Measurements from ENCODE around the gene PALS2.

The PALS2 gene

DNA sequence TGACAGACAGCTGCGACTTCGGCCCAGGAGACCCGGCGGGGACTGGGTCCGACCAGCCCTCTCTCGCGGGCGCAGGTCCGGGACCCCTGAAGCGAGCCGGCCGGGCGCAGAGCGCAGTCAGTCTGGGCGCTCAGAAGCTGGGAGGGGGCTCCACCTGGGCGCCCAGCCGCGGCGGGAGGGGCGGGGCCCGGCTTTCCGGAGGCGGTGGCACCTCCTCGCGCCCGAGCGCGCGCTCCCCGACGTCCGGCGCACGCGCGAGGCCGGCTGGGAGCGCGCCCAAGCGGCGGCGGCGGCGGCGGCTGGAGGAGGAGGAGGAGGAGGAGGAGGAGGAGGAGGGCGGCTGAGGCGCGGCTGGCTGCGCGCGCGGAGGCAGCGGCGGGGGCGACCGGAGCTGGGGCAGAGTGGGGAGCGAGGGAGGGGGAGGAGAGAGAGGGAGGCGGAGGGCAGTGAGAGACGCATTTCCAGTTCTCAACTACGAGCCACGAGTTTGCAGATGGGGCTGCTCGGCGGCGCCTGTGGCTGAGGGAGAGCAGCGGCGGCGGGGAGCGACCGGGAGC, at the start of gene PALS2:
Gene PALS2 (plus strand): TSS at position 456 of the 557 bp plus-strand sequence. CDS start 50,216 bp downstream, outside the sequence.
- peak; percentile 71 for DNase-seq

GRCh38 chr7:24531255-24531654, 42.0 kb upstream of the PALS2 start:
- no peak for DNase-seq

- DNase-seq, result no peak
These were observed 36.6 kb upstream of the PALS2 start for GRCh38 chr7:24536682-24537081.

GRCh38 chr7:24540956-24541355, 32.3 kb upstream of the PALS2 start:
- DNase-seq, result no peak

DNA sequence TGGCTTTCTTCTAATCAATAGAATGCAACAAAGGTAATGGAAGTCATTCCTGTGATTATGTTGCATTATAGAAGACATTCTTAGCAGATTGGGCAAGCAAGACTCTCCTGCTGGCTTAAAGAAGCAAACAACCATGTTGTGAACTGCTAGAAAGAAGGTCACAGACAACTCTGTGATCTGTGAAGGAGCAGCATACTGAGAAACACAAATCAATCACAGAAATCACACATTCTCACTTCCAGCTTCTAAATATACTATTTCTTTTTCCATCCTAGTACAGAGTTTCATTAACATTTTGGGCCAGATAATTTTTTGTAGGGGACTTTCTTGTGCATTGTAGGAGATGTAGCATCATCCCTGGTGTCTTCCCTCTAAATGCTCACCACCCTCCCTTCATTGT, 28.0 kb upstream of the PALS2 start:
- no peak for DNase-seq

- DNase-seq, result no peak
These were observed 24.9 kb upstream of the PALS2 start for GRCh38 chr7:24548390-24548789.

- no peak for DNase-seq
These were observed 23.3 kb upstream of the PALS2 start for GRCh38 chr7:24549991-24550390.

- DNase-seq, result no peak
These were observed 18.1 kb upstream of the PALS2 start for GRCh38 chr7:24555184-24555583.

GRCh38 chr7:24555719-24556118, 17.5 kb upstream of the PALS2 start:
- DNase-seq, result no peak

DNA sequence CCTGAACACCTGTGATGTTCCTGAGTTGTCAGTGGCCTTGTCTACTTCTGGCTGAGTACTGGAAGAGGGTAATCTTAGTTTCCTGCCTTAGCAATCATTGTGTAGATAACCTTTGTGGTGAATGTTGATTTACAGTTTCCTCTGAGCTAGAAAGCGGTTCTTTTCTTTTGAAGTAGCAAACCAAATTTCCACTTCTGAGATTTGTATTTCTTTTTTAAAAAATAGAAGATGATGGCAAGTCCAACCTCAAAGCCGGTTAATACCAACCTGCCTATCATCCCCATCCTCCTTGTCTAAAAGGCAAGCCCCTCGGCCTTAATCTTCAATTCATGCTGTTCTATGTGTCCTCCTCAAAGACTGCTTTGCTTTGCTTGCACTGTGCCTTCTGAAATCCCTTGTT, 12.5 kb upstream of the PALS2 start:
- no peak for DNase-seq

- no peak for DNase-seq
These were observed 7.0 kb upstream of the PALS2 start for GRCh38 chr7:24566274-24566673.

DNA sequence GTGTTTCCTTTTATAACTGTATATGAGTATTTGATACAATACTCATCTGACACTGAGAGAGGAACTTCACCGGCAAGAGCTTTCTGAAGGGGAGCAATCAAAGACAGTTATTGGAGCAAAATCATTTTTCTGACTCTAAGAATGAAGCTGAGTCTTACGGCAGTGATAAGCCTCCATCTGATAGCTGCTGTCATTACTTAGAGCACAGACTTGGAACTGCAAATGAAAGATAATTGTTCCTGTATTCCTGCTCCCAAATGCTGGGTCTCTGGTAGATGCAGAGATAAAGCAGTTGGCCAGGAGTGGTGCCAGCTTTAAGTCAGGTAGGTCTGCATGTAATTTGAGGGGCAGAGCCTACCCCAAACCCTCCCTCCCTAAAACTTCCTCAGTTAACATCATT, 2.3 kb upstream of the PALS2 start:
- no peak for DNase-seq

GRCh38 chr7:24572016-24572392, 1.2 kb upstream of the PALS2 start:
- no peak for DNase-seq

GRCh38 chr7:24572393-24572996, 757 bp upstream of the PALS2 start:
- DNase-seq, result no peak

GRCh38 chr7:24573554-24574338, 494 bp downstream of the PALS2 start:
- DNase-seq, result peak; percentile 42

DNA sequence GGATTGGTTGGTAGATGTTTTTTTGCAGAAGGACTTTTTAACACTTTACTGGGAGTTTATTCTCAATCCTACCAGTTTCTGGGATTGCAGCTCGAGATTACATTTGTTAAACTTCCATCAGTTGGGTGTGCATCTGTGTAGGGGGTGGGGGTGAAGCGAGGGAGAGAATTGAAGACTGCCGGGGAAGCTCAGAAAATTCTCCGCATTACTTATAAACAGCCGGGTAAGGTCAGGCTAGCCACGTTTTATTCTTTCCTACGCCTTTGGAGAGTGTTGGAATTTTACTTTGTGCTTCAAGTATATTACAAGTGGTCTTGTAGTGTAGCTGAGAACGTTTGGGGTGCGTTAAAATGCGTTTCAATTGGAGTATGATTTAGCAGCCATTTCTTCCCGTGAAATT, 1.1 kb downstream of the PALS2 start:
- DNase-seq, result no peak

- DNase-seq, result no peak
These were observed 1.7 kb downstream of the PALS2 start for GRCh38 chr7:24574950-24575349.

DNA sequence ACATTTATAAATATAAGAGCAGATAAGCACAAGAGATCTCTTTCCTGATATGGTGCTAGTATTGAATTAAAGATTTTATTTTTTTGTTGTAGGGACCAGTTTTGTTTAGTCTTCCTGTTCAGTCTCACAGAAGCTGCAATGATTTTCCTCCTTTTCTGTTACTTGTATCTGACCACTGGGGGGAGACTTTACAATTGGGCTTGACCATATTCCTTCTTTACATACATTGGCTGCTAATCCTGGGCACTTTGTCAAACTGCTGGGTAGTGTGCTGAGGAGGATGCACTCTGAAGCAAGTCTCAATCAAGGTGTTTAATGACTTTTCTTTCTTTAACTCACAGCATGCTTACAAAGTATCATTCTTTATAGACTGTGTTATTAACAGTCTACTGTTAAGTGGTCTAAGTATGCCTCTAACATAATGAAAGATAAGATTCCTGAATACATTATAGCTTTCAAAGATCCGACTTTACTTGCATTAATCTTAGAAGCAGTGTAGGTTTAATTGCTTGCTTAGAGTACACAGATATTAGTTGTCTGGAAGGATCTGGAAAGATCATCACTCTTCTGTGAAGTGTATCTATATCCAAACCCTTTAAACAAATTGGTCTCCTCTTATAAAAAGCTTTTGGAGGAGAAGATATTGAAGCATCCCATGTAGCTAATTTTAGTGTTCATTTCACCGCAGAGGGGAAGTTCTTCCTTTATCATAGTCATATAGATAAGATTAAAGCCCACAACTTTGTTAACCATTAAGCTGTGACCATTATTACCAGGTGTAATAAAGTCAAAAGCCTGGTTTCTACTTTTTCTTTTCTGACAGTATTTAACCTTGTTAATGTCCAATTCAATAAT, 3.1 kb downstream of the PALS2 start:
- peak; percentile 80 for DNase-seq

- DNase-seq, result no peak
These were observed 4.8 kb downstream of the PALS2 start for GRCh38 chr7:24578052-24578451.

- DNase-seq, result no peak
These were observed 7.2 kb downstream of the PALS2 start for GRCh38 chr7:24580283-24580946.

DNA sequence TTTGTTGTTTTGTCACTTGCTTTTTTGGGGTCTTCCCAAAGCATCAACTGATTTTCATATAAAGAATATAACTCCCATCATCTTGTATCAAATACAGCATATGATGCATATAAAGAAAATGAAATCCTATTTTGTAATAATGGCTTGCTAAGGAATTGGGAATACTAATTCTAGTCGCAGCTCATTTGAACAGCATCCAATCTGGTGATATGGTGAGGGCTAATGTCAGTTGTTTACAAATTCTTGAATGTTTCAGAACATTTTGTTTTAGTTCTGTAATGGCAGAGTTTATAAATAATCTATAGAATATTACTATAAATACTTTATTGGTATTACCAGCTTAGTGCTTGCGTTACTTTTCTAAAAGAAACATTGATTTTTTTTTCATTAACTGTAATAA, 8.9 kb downstream of the PALS2 start:
- no peak for DNase-seq

DNA sequence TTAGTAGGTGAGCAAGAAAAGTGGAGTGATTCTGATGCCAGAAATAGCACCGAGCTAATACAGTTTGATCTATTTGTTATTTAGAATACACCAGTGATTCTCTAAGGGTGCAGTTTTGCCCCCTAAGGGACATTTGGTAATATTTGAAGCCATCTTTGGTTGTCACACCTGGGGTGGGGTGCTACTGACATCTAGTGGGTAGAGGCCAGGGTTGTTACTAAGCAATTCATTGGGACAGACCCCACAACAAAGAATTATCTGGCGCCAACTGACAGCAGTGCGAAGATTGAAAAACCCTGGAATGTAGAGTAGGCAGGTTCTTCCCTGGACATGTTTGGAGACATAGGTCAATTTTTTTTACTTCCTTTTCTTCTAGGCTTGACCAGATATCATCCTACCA, 14.6 kb downstream of the PALS2 start:
- peak; percentile 68 for DNase-seq

GRCh38 chr7:24591152-24591551, 17.9 kb downstream of the PALS2 start:
- no peak for DNase-seq

Data from hematopoietic multipotent progenitor cell treated with erythropoietin and hydrocortisone succinate and interleukin-3 and kit ligand, for 8 days (in vitro differentiated cells).